ENCODE results near the gene GALNT10. TPM values are rescaled to one million over a fixed set of nuclear protein-coding genes. Genes with fewer than 3 reads are reported as not detected.

GALNT10 gene
- total RNA-seq, 1 experiment from 2014 or later: 18.6 TPM

- peak overlapping the region; percentile 5; the same call in 1 of the 2 replicates for H3K27ac ChIP-seq
- H3K4me3 ChIP-seq: no peak overlapping the region
- peak; percentile 65 to 82 for DNase-seq
- peaks cover 50% of the 10 kb centered on the region for H3K4me1 ChIP-seq
- peaks cover 6% of the 10 kb centered on the region; the same call in 1 of the 2 replicates for H3K9me3 ChIP-seq (replicated peaks)
- H3K36me3 ChIP-seq: no peaks in the 10 kb centered on the region
- no peaks in the 10 kb centered on the region for H3K27me3 ChIP-seq
Observed at GRCh38 chr5:154244476-154244875, 53.9 kb downstream of the GALNT10 start.

- H3K36me3 ChIP-seq: no peaks in the 10 kb centered on the region
- peak overlapping the region; percentile 81 for H3K27ac ChIP-seq
- DNase-seq: no peak
- peaks cover 6% of the 10 kb centered on the region; the same call in 1 of the 2 replicates for H3K9me3 ChIP-seq (replicated peaks)
- H3K4me1 ChIP-seq: peaks cover 45% of the 10 kb centered on the region
- H3K27me3 ChIP-seq: no peaks in the 10 kb centered on the region
- no peak overlapping the region for H3K4me3 ChIP-seq
Observed at GRCh38 chr5:154248691-154249090, 58.2 kb downstream of the GALNT10 start.

GRCh38 chr5:154249826-154250225, 59.3 kb downstream of the GALNT10 start:
- peaks cover 6% of the 10 kb centered on the region; the same call in 1 of the 2 replicates for H3K9me3 ChIP-seq (replicated peaks)
- DNase-seq: peak; percentile 65 to 84
- no peak overlapping the region for H3K4me3 ChIP-seq
- H3K27ac ChIP-seq: peak overlapping the region; percentile 81
- H3K36me3 ChIP-seq: no peaks in the 10 kb centered on the region
- peaks cover 34% of the 10 kb centered on the region for H3K4me1 ChIP-seq
- H3K27me3 ChIP-seq: no peaks in the 10 kb centered on the region

- Histone ChIP-seq H3K4me3 (no peak overlapping the region), H3K36me3 (no peaks in the 10 kb centered on the region), H3K9me3 (replicated peaks) (peaks cover 6% of the 10 kb centered on the region; the same call in 1 of the 2 replicates), H3K4me1 (peaks cover 29% of the 10 kb centered on the region), H3K27me3 (no peaks in the 10 kb centered on the region), H3K27ac (peak overlapping the region; percentile 81)
- no peak for DNase-seq
Observed at GRCh38 chr5:154251529-154251928, 61.0 kb downstream of the GALNT10 start.

- Histone ChIP-seq H3K27ac (no peak overlapping the region), H3K4me3 (no peak overlapping the region), H3K4me1 (peaks cover 28% of the 10 kb centered on the region), H3K36me3 (no peaks in the 10 kb centered on the region), H3K9me3 (replicated peaks) (0 out of 2 replicates have a peak, but pooled peaks cover under 1% of the 10 kb centered on the region), H3K27me3 (no peaks in the 10 kb centered on the region)
- no peak for DNase-seq
Observed at GRCh38 chr5:154253807-154254206, 63.3 kb downstream of the GALNT10 start.

- H3K4me1 ChIP-seq: peaks cover 26% of the 10 kb centered on the region
- H3K4me3 ChIP-seq: no peak overlapping the region
- no peak overlapping the region for H3K27ac ChIP-seq
- H3K36me3 ChIP-seq: no peaks in the 10 kb centered on the region
- H3K27me3 ChIP-seq: no peaks in the 10 kb centered on the region
- no peaks in the 10 kb centered on the region for H3K9me3 ChIP-seq (replicated peaks)
- DNase-seq: no peak
Observed at GRCh38 chr5:154254896-154255295, 64.4 kb downstream of the GALNT10 start.

- H3K4me3 ChIP-seq: no peak overlapping the region
- no peak for DNase-seq
- H3K9me3 ChIP-seq (replicated peaks): no peaks in the 10 kb centered on the region
- H3K4me1 ChIP-seq: peaks cover 27% of the 10 kb centered on the region
- H3K27ac ChIP-seq: no peak overlapping the region
- H3K27me3 ChIP-seq: no peaks in the 10 kb centered on the region
- H3K36me3 ChIP-seq: no peaks in the 10 kb centered on the region
Observed at GRCh38 chr5:154257046-154257445, 66.5 kb downstream of the GALNT10 start.

- DNase-seq: no peak
- no peaks in the 10 kb centered on the region for H3K27me3 ChIP-seq
- H3K36me3 ChIP-seq: 0 out of 2 replicates have a peak, but pooled peaks cover 2% of the 10 kb centered on the region
- H3K9me3 ChIP-seq (replicated peaks): no peaks in the 10 kb centered on the region; the same call in 1 of the 2 replicates
- H3K4me1 ChIP-seq: peaks cover 28% of the 10 kb centered on the region
- H3K27ac ChIP-seq: no peak overlapping the region
- no peak overlapping the region for H3K4me3 ChIP-seq
Observed at GRCh38 chr5:154258531-154259217, 68.1 kb downstream of the GALNT10 start.

GRCh38 chr5:154260224-154260927, 69.8 kb downstream of the GALNT10 start:
- Histone ChIP-seq H3K36me3 (0 out of 2 replicates have a peak, but pooled peaks cover 2% of the 10 kb centered on the region), H3K27ac (peak overlapping the region; percentile 27), H3K4me3 (no peak overlapping the region), H3K4me1 (peaks cover 38% of the 10 kb centered on the region), H3K27me3 (no peaks in the 10 kb centered on the region), H3K9me3 (replicated peaks) (no peaks in the 10 kb centered on the region; the same call in 1 of the 2 replicates)
- peak; percentile 27 to 57 for DNase-seq

GRCh38 chr5:154262342-154262741, 71.8 kb downstream of the GALNT10 start:
- 0 out of 2 replicates have a peak, but pooled peaks cover 2% of the 10 kb centered on the region for H3K36me3 ChIP-seq
- H3K4me3 ChIP-seq: no peak overlapping the region
- DNase-seq: no peak
- no peaks in the 10 kb centered on the region for H3K27me3 ChIP-seq
- peaks cover 38% of the 10 kb centered on the region for H3K4me1 ChIP-seq
- H3K27ac ChIP-seq: no peak overlapping the region
- no peaks in the 10 kb centered on the region; the same call in 1 of the 2 replicates for H3K9me3 ChIP-seq (replicated peaks)

GRCh38 chr5:154264549-154265196, 74.1 kb downstream of the GALNT10 start:
- Histone ChIP-seq H3K4me3 (no peak overlapping the region), H3K27me3 (no peaks in the 10 kb centered on the region), H3K36me3 (0 out of 2 replicates have a peak, but pooled peaks cover 2% of the 10 kb centered on the region), H3K27ac (no peak overlapping the region), H3K4me1 (peaks cover 37% of the 10 kb centered on the region), H3K9me3 (replicated peaks) (no peaks in the 10 kb centered on the region; the same call in 1 of the 2 replicates)
- DNase-seq: no peak

- H3K27ac ChIP-seq: no peak overlapping the region
Observed at GRCh38 chr5:154265197-154265773, 74.8 kb downstream of the GALNT10 start.

GRCh38 chr5:154267516-154267915, 77.0 kb downstream of the GALNT10 start:
- Histone ChIP-seq H3K27ac (no peak overlapping the region), H3K27me3 (no peaks in the 10 kb centered on the region), H3K36me3 (0 out of 2 replicates have a peak, but pooled peaks cover 2% of the 10 kb centered on the region), H3K4me1 (peaks cover 20% of the 10 kb centered on the region), H3K4me3 (no peak overlapping the region), H3K9me3 (replicated peaks) (no peaks in the 10 kb centered on the region; the same call in 1 of the 2 replicates)
- DNase-seq: no peak

More at GRCh38 chr5:154265197-154265773, 74.8 kb downstream of the GALNT10 start:
- Histone ChIP-seq H3K27me3 (no peaks in the 10 kb centered on the region), H3K4me1 (peaks cover 30% of the 10 kb centered on the region), H3K36me3 (0 out of 2 replicates have a peak, but pooled peaks cover 2% of the 10 kb centered on the region), H3K4me3 (no peak overlapping the region), H3K9me3 (replicated peaks) (no peaks in the 10 kb centered on the region; the same call in 1 of the 2 replicates)
- no peak for DNase-seq

GRCh38 chr5:154268073-154268472, 77.5 kb downstream of the GALNT10 start:
- no peak overlapping the region for H3K27ac ChIP-seq
- H3K4me1 ChIP-seq: peaks cover 25% of the 10 kb centered on the region
- DNase-seq: no peak
- 0 out of 2 replicates have a peak, but pooled peaks cover under 1% of the 10 kb centered on the region for H3K36me3 ChIP-seq
- no peak overlapping the region for H3K4me3 ChIP-seq
- no peaks in the 10 kb centered on the region; the same call in 1 of the 2 replicates for H3K9me3 ChIP-seq (replicated peaks)
- H3K27me3 ChIP-seq: no peaks in the 10 kb centered on the region
